ENCODE data around the gene LASP1. TPM values are rescaled to one million over a fixed set of nuclear protein-coding genes. Genes with fewer than 3 reads are reported as not detected.
A peak's percentile ranks its signal among the peaks of the same experiment; 100 is the strongest.

LASP1 gene
- total and polyA plus RNA-seq, 2 experiments from 2014 or later, result 48.7 to 173 TPM

GRCh38 chr17:38850374-38850773 lies 19.5 kb upstream of the LASP1 start:
- no peaks in the 10 kb centered on the region for H3K27me3 ChIP-seq (ENCODE audit: insufficient read depth)
- H3K36me3 Mint-ChIP-seq (ENCODE audit: low read depth), result peaks cover 78% of the 10 kb centered on the region
- H3F3A ChIP-seq (replicated peaks; ENCODE audit: low read depth), result peaks cover 80% of the 10 kb centered on the region
- ATAC-seq (no peak), DNase-seq (ENCODE audit: low spot score) (no peak)
- peaks cover 59% of the 10 kb centered on the region for H3K36me3 ChIP-seq (ENCODE audit: insufficient read depth)
- peak overlapping the region; percentile 31 for H3K27ac Mint-ChIP-seq
- H3K4me1 ChIP-seq (ENCODE audit: insufficient read depth), result peaks cover 23% of the 10 kb centered on the region
- H3K79me2 ChIP-seq (replicated peaks; ENCODE audit: insufficient read depth), result peaks cover 46% of the 10 kb centered on the region
- TF ChIP-seq NANOG (IDR thresholded peaks at IDR 0.05; ENCODE audit: borderline replicate concordance) (no peak), CTCF (conservative IDR thresholded peaks at IDR 0.05; ENCODE audit: low read depth in 2 of 2) (no peak), REST (IDR thresholded peaks at IDR 0.05; ENCODE audit: unreplicated experiment) (no peak), ZNF114 (CRISPR knock-in tag; IDR thresholded peaks at IDR 0.05) (no peak), CREB1 (CRISPR knock-in tag; IDR thresholded peaks at IDR 0.05; ENCODE audit: low read depth) (no peak), JUNB (IDR thresholded peaks at IDR 0.05; ENCODE audit: unreplicated experiment) (no peak), ZNF331 (CRISPR knock-in tag; IDR thresholded peaks at IDR 0.05; ENCODE audit: low read depth) (no peak), ZNF462 (CRISPR knock-in tag; IDR thresholded peaks at IDR 0.05) (no peak), EZH2 (IDR thresholded peaks at IDR 0.05; ENCODE audit: low read depth, unreplicated experiment) (no peak)
- peaks cover 22% of the 10 kb centered on the region for H3K27me3 Mint-ChIP-seq (ENCODE audit: insufficient read depth, low read depth, poor library complexity)
- peak overlapping the region; percentile 100 for H3K4me2 ChIP-seq
- no peak overlapping the region for H2AFZ ChIP-seq
- H3K4me3 Mint-ChIP-seq, result peak overlapping the region; percentile 100
- peaks cover 50% of the 10 kb centered on the region for H4K20me1 ChIP-seq (replicated peaks; ENCODE audit: insufficient read depth)
- H3K4me1 Mint-ChIP-seq, result peaks cover 18% of the 10 kb centered on the region; the same call in 2 of the 3 replicates
- peak overlapping the region; percentile 100 for H3K4me3 ChIP-seq
- H3K9me2 ChIP-seq (ENCODE audit: insufficient read depth), result no peaks in the 10 kb centered on the region
- H3K9me3 Mint-ChIP-seq, result peaks cover 6% of the 10 kb centered on the region; the same call in 1 of the 3 replicates
- peak overlapping the region; percentile 88; the same call in 1 of the 2 replicates for H3K27ac ChIP-seq (ENCODE audit: low read depth)

Data from GM23338 (cell line).